Endothelial cell of umbilical vein (primary cell): ENCODE data around the gene ZNF423. TPM values are rescaled to one million over a fixed set of nuclear protein-coding genes. Genes with fewer than 3 reads are reported as not detected.

ENCODE experiments used
- BruUV-seq: library from RNA; stranded (reverse); fragments of 400-500 nt; replicated peaks from 2 replicates; lab custom pipeline; 2021; lab: Mats Ljungman, UMichigan
- CTCF ChIA-PET: fragments of 300-600, 350-600 bp; sonication (Branson Sonifier 250); formaldehyde crosslinking; loops from one replicate; lab custom pipeline; 2021; ENCODE audit warnings: antibody characterized with exemption, inconsistent platforms; lab: Charles Lee
- POLR2A ChIA-PET: fragments of 300-600, 350-600 bp; sonication (Branson Sonifier 250); formaldehyde crosslinking; loops from one replicate; lab custom pipeline; 2021; ENCODE audit warnings: antibody characterized with exemption, inconsistent platforms; lab: Charles Lee
- DNase-seq: peaks from one replicate; pipeline ENCODE4 v3.0.0-alpha.2; 2011; ENCODE audit warnings: low read depth, low spot score
- FAIRE-seq: peaks from 2 replicates; lab custom pipeline; 2011; peaks lifted over from hg19 to GRCh38; lab: Jason Lieb, UNC
- H2AFZ ChIP-seq: 2 replicates; pipeline ENCODE4 v1.6.0; 2012; ENCODE audit warnings: low read depth, low read length, control low read depth, inconsistent platforms
- H3K27ac ChIP-seq: 2 replicates; pipeline ENCODE4 v1.5.1; 2011; ENCODE audit warnings: low read depth, mild to moderate bottlenecking, control low read depth, low read length, moderate library complexity; ENCODE audit not compliant: insufficient read depth
- H3K27me3 ChIP-seq, 2 experiments: 2 replicates each; pipeline versions ENCODE4 v1.6.0 to v1.6.1; 2011; ENCODE audit warnings: low read length in 2 of 2, mixed read lengths in 1 of 2; ENCODE audit not compliant: control insufficient read depth in 2 of 2, insufficient read depth in 2 of 2
- H3K36me3 ChIP-seq, 2 experiments: 2 replicates in 1 of 2; 3 replicates in 1 of 2; pipeline ENCODE4 v1.5.1; 2011; ENCODE audit warnings: low read length in 2 of 2, mild to moderate bottlenecking in 1 of 2, moderate library complexity in 1 of 2; ENCODE audit not compliant: control insufficient read depth in 2 of 2, insufficient read depth in 2 of 2; ENCODE audit errors: extremely low read depth in 1 of 2
- H3K4me1 ChIP-seq: 3 replicates; pipeline ENCODE4 v1.5.1; 2011; ENCODE audit warnings: mild to moderate bottlenecking, low read length; ENCODE audit not compliant: control insufficient read depth, insufficient read depth; ENCODE audit errors: extremely low read depth
- H3K4me2 ChIP-seq: 2 replicates; pipeline ENCODE4 v1.6.1; 2011; ENCODE audit warnings: low read length, control low read depth, mixed read lengths; ENCODE audit not compliant: insufficient read depth
- H3K4me3 ChIP-seq, 3 experiments: fragments of 200-600 bp in 1 of 3; sonication (generic), shearing (Covaris generic) in 1 of 3; replicated peaks in 1 of 3; 2 replicates each; pipeline ENCODE4 v1.5.1; 2011 to 2016; ENCODE audit warnings: control low read depth in 3 of 3, low read length in 3 of 3, mild to moderate bottlenecking in 2 of 3, inconsistent platforms in 1 of 3, low read depth in 1 of 3, moderate library complexity in 1 of 3; ENCODE audit not compliant: insufficient read depth in 1 of 3
- H3K79me2 ChIP-seq: 2 replicates; pipeline ENCODE4 v1.6.0; 2012; ENCODE audit warnings: low read length, inconsistent platforms; ENCODE audit not compliant: control insufficient read depth, insufficient read depth
- H3K9ac ChIP-seq: replicated peaks from 2 replicates; pipeline ENCODE3; 2011; ENCODE audit warnings: low read length, control low read depth; ENCODE audit not compliant: insufficient read depth; ENCODE audit errors: extremely low read depth
- H3K9me1 ChIP-seq: replicated peaks from 3 replicates; pipeline ENCODE4 v1.6.0; 2011; ENCODE audit warnings: mild to moderate bottlenecking, low read length; ENCODE audit not compliant: control insufficient read depth, insufficient read depth; ENCODE audit errors: extremely low read depth
- H3K9me3 ChIP-seq: replicated peaks from 2 replicates; pipeline ENCODE4 v1.5.1; 2012; ENCODE audit warnings: low read length, inconsistent platforms; ENCODE audit not compliant: control insufficient read depth, insufficient read depth
- H4K20me1 ChIP-seq: replicated peaks from 2 replicates; pipeline ENCODE3; 2011; ENCODE audit warnings: mild to moderate bottlenecking, low read length; ENCODE audit not compliant: control insufficient read depth, insufficient read depth; ENCODE audit errors: extremely low read depth
- FOS ChIP-seq: IDR thresholded peaks from 2 replicates; pipeline ENCODE4 v1.6.1; 2011; ENCODE audit warnings: mild to moderate bottlenecking, low read length, moderate library complexity, borderline replicate concordance; ENCODE audit not compliant: insufficient read depth
- JUN ChIP-seq: IDR thresholded peaks from 2 replicates; pipeline ENCODE4 v1.6.1; 2011; ENCODE audit warnings: borderline replicate concordance, low read depth; ENCODE audit not compliant: insufficient read length, insufficient read depth
- MYC ChIP-seq: IDR thresholded peaks from one replicate; pipeline ENCODE4 v1.6.1; 2011; ENCODE audit warnings: mild to moderate bottlenecking, low read depth, low read length
- dilution Hi-C: fragments of 300-500 bp; cut with MboI; formaldehyde crosslinking; loops from one replicate; pipeline ENCODE4 v1.15.0; 2019; ENCODE audit warnings: low sequenced_read_pairs; ENCODE audit not compliant: extremely low pct_ligation_motif_present
- intact Hi-C: fragments of 100-400 bp; cut with micrococcal nuclease; formaldehyde crosslinking; loops from one replicate; pipeline ENCODE4 v1.10.0; 2022
- polyA plus RNA-seq, 4 experiments: library from polyadenylated mRNA; depleted of rRNA in 3 of 4; stranded (reverse) in 3 of 4; unstranded in 1 of 4; fragments of >200 nt; gene quantifications; 2 replicates each; pipeline versions ENCODE4 v1.2.1 to v1.2.3, GENCODE V29; 2011 to 2012; ENCODE audit warnings: missing spikeins in 1 of 4
- total RNA-seq: library from RNA; stranded (reverse); gene quantifications from 2 replicates; pipeline ENCODE4 v1.2.3, GENCODE V29; 2021
- TF ChIP-seq, protein P1 (sequence below), 2 donors: IDR thresholded peaks; 1 replicate in 1 of 2; 2 replicates in 1 of 2; pipeline ENCODE4 v1.5.1; 2011; ENCODE audit warnings: low read length in 2 of 2, mild to moderate bottlenecking in 2 of 2, moderate library complexity in 2 of 2, control low read depth in 1 of 2, inconsistent platforms in 1 of 2, low read depth in 1 of 2; ENCODE audit not compliant: insufficient read depth in 1 of 2; ENCODE audit errors: extremely low read depth in 1 of 2

Gene ZNF423
- total and polyA plus RNA-seq, 2 donors (not counting 3 experiments of a cell fraction or from before 2014, with no cell fraction given) = 2.2 to 8.1 TPM

DNA sequence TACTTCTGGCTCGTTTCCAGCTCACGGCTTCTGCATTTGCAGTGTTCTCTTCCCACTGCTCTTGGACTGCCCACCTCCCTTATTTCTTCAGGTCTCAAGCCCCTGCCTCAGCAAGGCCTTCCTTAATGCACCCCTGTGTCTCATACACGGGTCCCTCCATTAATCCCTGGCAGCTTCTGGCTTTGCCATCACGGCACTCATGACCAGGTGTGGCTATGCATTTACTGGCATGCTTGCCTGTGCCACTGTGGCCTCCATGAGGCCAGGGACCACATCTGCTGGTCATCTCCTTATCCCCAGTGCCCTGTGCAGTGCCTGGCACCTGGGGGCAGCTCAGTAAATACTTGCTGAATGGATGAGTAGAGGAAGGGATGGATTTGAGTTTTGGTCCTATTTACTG is 368.2 kb downstream of the ZNF423 start:
- CTCF ChIA-PET = interaction anchor here (1.0 kb wide), 1 partner anchor 8 kb away, joined by 3 read pairs; no protein-coding TSS in a partner anchor
- Histone ChIP-seq H3K79me2 (no peaks in the 10 kb centered on the region), H3K27me3 (peaks cover 0 to 4% of the 10 kb centered on the region in 2 experiments), H3K9me1 (no peaks in the 10 kb centered on the region), H3K4me2 (no peak overlapping the region), H3K27ac (no peak overlapping the region), H3K4me3 (no peak overlapping the region), H3K36me3 (no peaks in the 10 kb centered on the region), H3K9ac (no peak overlapping the region), H3K4me1 (no peaks in the 10 kb centered on the region), H2AFZ (no peak overlapping the region), H4K20me1 (no peaks in the 10 kb centered on the region), H3K9me3 (no peaks in the 10 kb centered on the region)
- BruUV-seq = no TSS peak
- DNase-seq (no peak), FAIRE-seq (no peak)
- POLR2A ChIA-PET = no interaction called here
- dilution Hi-C loops = no loop called here
- TF ChIP-seq, protein P1, sequence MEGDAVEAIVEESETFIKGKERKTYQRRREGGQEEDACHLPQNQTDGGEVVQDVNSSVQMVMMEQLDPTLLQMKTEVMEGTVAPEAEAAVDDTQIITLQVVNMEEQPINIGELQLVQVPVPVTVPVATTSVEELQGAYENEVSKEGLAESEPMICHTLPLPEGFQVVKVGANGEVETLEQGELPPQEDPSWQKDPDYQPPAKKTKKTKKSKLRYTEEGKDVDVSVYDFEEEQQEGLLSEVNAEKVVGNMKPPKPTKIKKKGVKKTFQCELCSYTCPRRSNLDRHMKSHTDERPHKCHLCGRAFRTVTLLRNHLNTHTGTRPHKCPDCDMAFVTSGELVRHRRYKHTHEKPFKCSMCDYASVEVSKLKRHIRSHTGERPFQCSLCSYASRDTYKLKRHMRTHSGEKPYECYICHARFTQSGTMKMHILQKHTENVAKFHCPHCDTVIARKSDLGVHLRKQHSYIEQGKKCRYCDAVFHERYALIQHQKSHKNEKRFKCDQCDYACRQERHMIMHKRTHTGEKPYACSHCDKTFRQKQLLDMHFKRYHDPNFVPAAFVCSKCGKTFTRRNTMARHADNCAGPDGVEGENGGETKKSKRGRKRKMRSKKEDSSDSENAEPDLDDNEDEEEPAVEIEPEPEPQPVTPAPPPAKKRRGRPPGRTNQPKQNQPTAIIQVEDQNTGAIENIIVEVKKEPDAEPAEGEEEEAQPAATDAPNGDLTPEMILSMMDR (IDR thresholded peaks at IDR 0.05; ENCODE audit: extremely low read depth in 1 of 2, insufficient read depth in 1 of 2, low read depth in 1 of 2, low read length in 2 of 2) = no peak
- TF ChIP-seq FOS = no peak
- TF ChIP-seq MYC = no peak
- TF ChIP-seq JUN = no peak
- intact Hi-C loops = no loop called here

DNA sequence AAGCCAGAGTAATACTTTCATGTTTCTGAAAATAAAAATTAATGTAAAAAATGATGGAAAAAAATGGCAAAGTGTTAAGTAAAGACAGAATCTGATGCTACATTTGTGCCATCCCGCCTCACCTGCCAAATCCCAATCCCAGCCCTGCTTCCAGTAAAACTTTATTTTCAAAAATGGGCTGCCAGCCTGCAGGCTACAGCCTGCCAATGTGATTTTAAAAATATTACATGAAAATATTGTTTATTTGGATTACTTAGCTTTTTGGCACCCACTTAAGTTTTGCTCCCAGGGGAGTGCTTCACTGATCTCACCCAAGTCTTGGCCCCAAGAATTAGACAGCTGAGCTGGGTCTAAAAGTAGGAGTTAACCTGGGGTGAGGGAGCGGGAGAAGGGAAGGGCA is 369.5 kb downstream of the ZNF423 start:
- H3K27me3 ChIP-seq = peaks cover 0 to 4% of the 10 kb centered on the region in 2 experiments
- BruUV-seq = no TSS peak
- H2AFZ ChIP-seq = no peak overlapping the region
- FAIRE-seq (no peak), DNase-seq (no peak)
- H3K9ac ChIP-seq = no peak overlapping the region
- ChIA-PET CTCF (no interaction called here), POLR2A (no interaction called here)
- H3K4me1 ChIP-seq = no peaks in the 10 kb centered on the region
- intact Hi-C loops (no loop called here), dilution Hi-C loops (no loop called here)
- no peak for TF ChIP-seq FOS
- no peak overlapping the region for H3K27ac ChIP-seq
- H3K79me2 ChIP-seq = no peaks in the 10 kb centered on the region
- no peak overlapping the region for H3K4me2 ChIP-seq
- H3K4me3 ChIP-seq = no peak overlapping the region
- H3K36me3 ChIP-seq = no peaks in the 10 kb centered on the region
- no peaks in the 10 kb centered on the region for H3K9me1 ChIP-seq
- H4K20me1 ChIP-seq = no peaks in the 10 kb centered on the region
- H3K9me3 ChIP-seq = no peaks in the 10 kb centered on the region
